Measurements from ENCODE around the gene TPRX1.
"Not testable (repeated sequence)": the region's sequence is repeated elsewhere in the genome, so short reads cannot be mapped to it uniquely, and the experiment has no call there.

The TPRX1 gene

DNA sequence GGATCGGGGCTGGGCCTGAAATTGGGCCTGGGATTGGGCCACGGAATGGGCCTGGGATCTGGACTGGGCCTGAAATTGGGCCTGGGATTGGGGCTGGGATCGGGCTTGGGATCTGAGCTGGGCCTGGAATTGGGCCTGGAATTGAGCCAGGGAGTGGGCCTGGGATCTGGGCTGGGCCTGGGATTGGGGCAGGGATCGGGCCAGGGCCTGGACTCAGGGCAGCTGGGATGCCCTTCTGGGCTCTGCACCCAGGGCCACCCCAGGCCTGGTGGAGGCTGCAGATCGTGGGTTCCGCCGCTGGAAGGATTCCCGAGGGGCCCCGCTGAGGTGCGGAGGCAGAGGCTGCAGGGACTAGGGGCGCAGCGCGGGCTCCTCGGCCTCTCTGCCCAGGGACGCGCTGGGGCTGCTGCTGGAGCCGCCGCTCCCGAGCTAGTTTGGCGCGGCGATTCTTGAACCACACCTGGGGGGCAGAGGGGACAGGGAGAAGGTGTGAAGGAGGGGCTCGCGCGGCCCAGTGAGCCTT, 1.8 kb downstream of the TPRX1 start:
- Histone ChIP-seq H3K4me1 (ENCODE audit: control insufficient read depth, insufficient read depth, low read length) (no peaks in the 10 kb centered on the region), H3K27ac (ENCODE audit: low read depth, low read length) (no peak overlapping the region), H3K36me3 (ENCODE audit: control insufficient read depth, insufficient read depth, low read length) (no peaks in the 10 kb centered on the region), H3K9me3 (ENCODE audit: control insufficient read depth, insufficient read depth, low read length) (peaks cover 4% of the 10 kb centered on the region; the same call in 1 of the 2 replicates), H3K9ac (ENCODE audit: low read depth, low read length) (no peak overlapping the region), H3K27me3 (ENCODE audit: control insufficient read depth, insufficient read depth, low read length) (no peaks in the 10 kb centered on the region), H3K4me3 (ENCODE audit: low read depth, low read length) (no peak overlapping the region)

DNA sequence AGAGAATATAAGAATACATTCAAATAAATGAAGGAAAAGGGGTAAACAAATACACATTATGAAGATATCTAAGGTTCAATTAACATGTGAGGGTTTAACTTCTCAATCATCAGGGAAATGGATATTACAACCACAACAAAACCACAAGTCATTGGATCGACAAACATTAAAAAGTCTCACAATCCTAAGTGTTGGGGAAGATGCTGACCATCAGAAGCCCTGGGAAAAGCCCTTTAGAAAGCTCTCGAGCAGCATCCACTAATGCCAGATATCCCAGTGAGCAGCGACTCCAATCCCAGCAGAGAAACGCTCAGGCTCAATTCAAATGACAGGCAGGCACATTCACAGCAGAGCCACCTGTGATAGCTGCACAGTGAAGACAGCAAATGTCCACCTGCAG, 3.1 kb downstream of the TPRX1 start:
- Histone ChIP-seq H3K36me3 (ENCODE audit: control insufficient read depth, insufficient read depth, low read length) (no peaks in the 10 kb centered on the region), H3K27me3 (ENCODE audit: control insufficient read depth, insufficient read depth, low read length) (no peaks in the 10 kb centered on the region), H3K27ac (ENCODE audit: low read depth, low read length) (no peak overlapping the region), H3K4me1 (ENCODE audit: control insufficient read depth, insufficient read depth, low read length) (no peaks in the 10 kb centered on the region), H3K9me3 (ENCODE audit: control insufficient read depth, insufficient read depth, low read length) (peaks cover 4% of the 10 kb centered on the region; the same call in 1 of the 2 replicates), H3K9ac (ENCODE audit: low read depth, low read length) (no peak overlapping the region), H3K4me3 (ENCODE audit: low read depth, low read length) (no peak overlapping the region)

GRCh38 chr19:47798904-47799266, 5.5 kb downstream of the TPRX1 start:
- Histone ChIP-seq H3K9ac (ENCODE audit: low read depth, low read length) (no peak overlapping the region), H3K9me3 (ENCODE audit: control insufficient read depth, insufficient read depth, low read length) (peaks cover 4% of the 10 kb centered on the region; the same call in 1 of the 2 replicates), H3K27me3 (ENCODE audit: control insufficient read depth, insufficient read depth, low read length) (no peaks in the 10 kb centered on the region), H3K36me3 (ENCODE audit: control insufficient read depth, insufficient read depth, low read length) (no peaks in the 10 kb centered on the region), H3K27ac (ENCODE audit: low read depth, low read length) (no peak overlapping the region), H3K4me3 (ENCODE audit: low read depth, low read length) (no peak overlapping the region), H3K4me1 (ENCODE audit: control insufficient read depth, insufficient read depth, low read length) (no peaks in the 10 kb centered on the region)

DNA sequence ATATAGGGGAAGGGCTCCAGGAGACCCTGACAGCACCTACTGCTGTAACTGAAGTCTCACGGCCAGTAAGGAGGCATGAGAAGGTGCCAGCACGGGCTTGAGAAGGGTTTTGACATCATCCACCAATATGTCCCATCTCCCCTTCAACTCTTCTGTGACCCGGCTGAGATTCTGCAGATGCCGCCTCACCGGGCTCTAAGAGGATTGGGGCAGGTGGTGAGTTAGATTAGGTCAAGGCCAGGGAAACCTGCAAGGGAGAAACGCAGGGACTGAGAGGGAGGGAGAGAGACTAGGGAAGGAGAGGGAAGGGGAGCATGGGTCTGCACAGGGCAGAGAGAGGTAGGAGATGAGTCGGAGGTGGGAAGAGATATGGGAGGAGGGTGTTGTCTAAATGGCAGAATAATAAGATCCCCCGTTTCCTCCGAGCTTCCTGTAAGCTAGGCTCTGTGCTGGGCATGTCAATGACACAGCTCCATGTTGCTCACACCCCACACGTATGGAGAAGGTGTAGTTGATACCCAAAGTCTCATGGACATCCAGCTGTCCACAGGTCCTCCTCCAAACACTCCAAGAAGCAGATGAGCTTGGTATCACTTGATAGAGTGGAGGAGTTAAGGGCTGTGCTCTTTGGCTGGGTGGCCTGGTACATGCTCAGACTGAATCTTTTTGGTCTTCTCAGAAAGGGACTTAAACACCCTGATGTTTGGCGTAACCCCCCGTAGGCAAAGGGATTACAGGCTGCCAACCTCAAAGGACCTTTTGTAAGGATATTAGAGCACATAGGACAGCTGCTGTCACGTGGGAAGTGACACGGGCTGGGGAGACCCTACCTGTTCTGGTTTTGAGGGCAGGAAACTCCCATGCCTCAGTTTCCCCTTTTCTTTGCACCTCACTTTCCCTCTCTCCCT, 6.1 kb downstream of the TPRX1 start:
- Histone ChIP-seq H3K4me3 (ENCODE audit: low read depth, low read length) (no peak overlapping the region), H3K4me1 (ENCODE audit: control insufficient read depth, insufficient read depth, low read length) (no peaks in the 10 kb centered on the region), H3K27me3 (ENCODE audit: control insufficient read depth, insufficient read depth, low read length) (no peaks in the 10 kb centered on the region), H3K36me3 (ENCODE audit: control insufficient read depth, insufficient read depth, low read length) (no peaks in the 10 kb centered on the region), H3K27ac (ENCODE audit: low read depth, low read length) (no peak overlapping the region), H3K9ac (ENCODE audit: low read depth, low read length) (no peak overlapping the region), H3K9me3 (ENCODE audit: control insufficient read depth, insufficient read depth, low read length) (peaks cover 4% of the 10 kb centered on the region; the same call in 1 of the 2 replicates)

DNA sequence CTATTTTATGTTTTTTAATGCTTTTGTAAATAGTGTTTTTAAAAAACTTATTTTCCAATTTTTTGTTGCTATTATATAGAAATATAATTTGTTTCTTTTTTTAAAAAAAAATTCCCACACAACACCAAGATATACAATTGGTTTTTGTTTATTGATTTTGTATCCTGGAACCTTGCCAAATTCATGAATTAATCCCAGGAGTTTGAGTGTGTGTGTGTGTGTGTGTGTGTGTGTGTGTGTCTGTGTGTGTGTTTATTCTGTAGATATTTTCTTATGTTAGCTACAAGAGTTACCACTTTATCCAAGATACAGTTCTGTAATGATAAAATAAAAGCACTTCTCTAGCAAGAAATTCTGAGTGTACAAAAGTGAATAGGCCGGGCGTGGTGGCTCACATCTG, 7.6 kb downstream of the TPRX1 start:
- Histone ChIP-seq H3K4me3 (ENCODE audit: low read depth, low read length) (no peak overlapping the region), H3K9ac (ENCODE audit: low read depth, low read length) (no peak overlapping the region), H3K27ac (ENCODE audit: low read depth, low read length) (no peak overlapping the region), H3K4me1 (ENCODE audit: control insufficient read depth, insufficient read depth, low read length) (no peaks in the 10 kb centered on the region), H3K9me3 (ENCODE audit: control insufficient read depth, insufficient read depth, low read length) (peaks cover 4% of the 10 kb centered on the region; the same call in 1 of the 2 replicates), H3K27me3 (ENCODE audit: control insufficient read depth, insufficient read depth, low read length) (no peaks in the 10 kb centered on the region), H3K36me3 (ENCODE audit: control insufficient read depth, insufficient read depth, low read length) (no peaks in the 10 kb centered on the region)

DNA sequence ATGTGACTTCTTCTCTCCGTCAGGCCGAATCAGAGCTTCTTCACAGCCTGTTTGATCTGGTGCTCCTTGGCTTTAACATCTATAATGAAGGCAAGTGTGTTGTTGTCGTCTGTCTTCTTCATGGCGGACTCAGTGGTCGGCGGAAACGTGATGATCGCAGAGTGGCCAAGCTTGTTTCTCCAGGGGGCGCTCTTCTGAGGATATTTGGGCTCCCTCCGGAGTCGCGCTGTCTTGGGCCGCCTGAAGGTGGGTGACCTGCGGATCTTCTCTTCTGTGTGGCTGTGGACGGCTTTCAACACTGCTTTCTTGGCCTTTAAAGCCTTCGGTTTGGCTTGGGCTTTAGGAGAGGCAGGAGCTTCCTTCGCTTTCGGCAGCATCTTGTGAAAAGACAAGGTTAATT, 9.8 kb downstream of the TPRX1 start:
- H3K27me3 ChIP-seq (ENCODE audit: control insufficient read depth, insufficient read depth, low read length): no peaks in the 10 kb centered on the region
- H3K9ac ChIP-seq (ENCODE audit: low read depth, low read length): no peak overlapping the region
- no peaks in the 10 kb centered on the region for H3K4me1 ChIP-seq (ENCODE audit: control insufficient read depth, insufficient read depth, low read length)
- no peak overlapping the region for H3K27ac ChIP-seq (ENCODE audit: low read depth, low read length)
- no peaks in the 10 kb centered on the region for H3K9me3 ChIP-seq (ENCODE audit: control insufficient read depth, insufficient read depth, low read length)
- H3K4me3 ChIP-seq (ENCODE audit: low read depth, low read length): no peak overlapping the region
- no peaks in the 10 kb centered on the region for H3K36me3 ChIP-seq (ENCODE audit: control insufficient read depth, insufficient read depth, low read length)

- no peaks in the 10 kb centered on the region for H3K9me3 ChIP-seq (ENCODE audit: control insufficient read depth, insufficient read depth, low read length)
- H3K27me3 ChIP-seq (ENCODE audit: control insufficient read depth, insufficient read depth, low read length): no peaks in the 10 kb centered on the region
- H3K4me3 ChIP-seq (ENCODE audit: low read depth, low read length): no peak overlapping the region
- no peak overlapping the region for H3K27ac ChIP-seq (ENCODE audit: low read depth, low read length)
- H3K36me3 ChIP-seq (ENCODE audit: control insufficient read depth, insufficient read depth, low read length): no peaks in the 10 kb centered on the region
- no peak overlapping the region for H3K9ac ChIP-seq (ENCODE audit: low read depth, low read length)
- H3K4me1 ChIP-seq (ENCODE audit: control insufficient read depth, insufficient read depth, low read length): no peaks in the 10 kb centered on the region
Observed at GRCh38 chr19:47792616-47793015, 11.7 kb downstream of the TPRX1 start.

- H3K27ac ChIP-seq (ENCODE audit: low read depth, low read length): peak overlapping the region; percentile 78
- no peak overlapping the region for H3K4me3 ChIP-seq (ENCODE audit: low read depth, low read length)
- no peak overlapping the region for H3K9ac ChIP-seq (ENCODE audit: low read depth, low read length)
Observed at GRCh38 chr19:47790398-47790814, 13.9 kb downstream of the TPRX1 start.

DNA sequence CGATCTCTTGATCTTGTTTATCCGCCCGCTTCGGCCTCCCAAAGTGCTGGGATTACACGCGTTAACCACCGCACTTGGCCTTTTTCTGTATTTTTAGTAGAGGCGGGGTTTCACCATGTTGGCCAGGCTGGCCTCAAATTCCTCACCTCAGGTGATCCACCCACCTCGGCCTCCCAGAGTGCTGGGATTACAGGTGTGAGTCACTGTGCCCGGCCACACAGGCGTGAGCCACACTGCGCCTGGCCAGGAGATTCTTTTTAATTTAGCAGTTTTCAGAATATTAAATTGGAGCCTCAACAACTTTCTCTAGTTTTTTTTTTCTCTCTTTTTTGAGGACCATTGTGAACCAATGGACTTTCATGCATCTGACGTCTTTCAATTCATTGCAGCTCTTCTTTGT, 14.5 kb downstream of the TPRX1 start:
- not testable (repeated sequence) for H3K4me3 ChIP-seq (ENCODE audit: low read depth, low read length); H3K4me1 ChIP-seq (ENCODE audit: control insufficient read depth, insufficient read depth, low read length); H3K9me3 ChIP-seq (ENCODE audit: control insufficient read depth, insufficient read depth, low read length); H3K27me3 ChIP-seq (ENCODE audit: control insufficient read depth, insufficient read depth, low read length); H3K9ac ChIP-seq (ENCODE audit: low read depth, low read length)
- Histone ChIP-seq H3K27ac (ENCODE audit: low read depth, low read length) (peak overlapping the region; percentile 78), H3K36me3 (ENCODE audit: control insufficient read depth, insufficient read depth, low read length) (peaks cover 12% of the 10 kb centered on the region)

More at GRCh38 chr19:47790398-47790814, 13.9 kb downstream of the TPRX1 start:
- peaks cover 7% of the 10 kb centered on the region for H3K36me3 ChIP-seq (ENCODE audit: control insufficient read depth, insufficient read depth, low read length)
- H3K9me3 ChIP-seq (ENCODE audit: control insufficient read depth, insufficient read depth, low read length): no peaks in the 10 kb centered on the region
- H3K4me1 ChIP-seq (ENCODE audit: control insufficient read depth, insufficient read depth, low read length): no peaks in the 10 kb centered on the region
- no peaks in the 10 kb centered on the region for H3K27me3 ChIP-seq (ENCODE audit: control insufficient read depth, insufficient read depth, low read length)

DNA sequence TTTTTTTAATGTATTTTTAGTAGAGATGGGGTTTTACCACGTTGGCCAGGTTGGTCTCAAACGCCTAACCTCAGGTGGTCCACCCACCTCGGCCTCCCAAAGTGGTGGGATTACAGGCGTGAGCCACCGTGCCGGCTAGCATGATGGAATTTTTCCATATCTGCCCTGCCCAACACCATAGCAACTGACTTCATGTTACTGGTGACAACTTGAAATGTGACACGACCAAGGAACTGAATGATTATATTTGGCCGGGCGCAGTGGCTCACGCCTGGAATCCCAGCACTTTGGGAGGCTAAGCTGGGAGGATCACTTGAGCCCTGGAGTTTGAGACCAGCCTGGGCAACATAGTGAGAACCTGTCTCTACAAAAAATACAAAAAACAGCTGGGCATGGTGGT, 17.0 kb downstream of the TPRX1 start:
- H3K9me3 ChIP-seq (ENCODE audit: control insufficient read depth, insufficient read depth, low read length); H3K4me1 ChIP-seq (ENCODE audit: control insufficient read depth, insufficient read depth, low read length); H3K27me3 ChIP-seq (ENCODE audit: control insufficient read depth, insufficient read depth, low read length); H3K27ac ChIP-seq (ENCODE audit: low read depth, low read length); H3K4me3 ChIP-seq (ENCODE audit: low read depth, low read length); H3K9ac ChIP-seq (ENCODE audit: low read depth, low read length): not testable (repeated sequence)
- peaks cover 35% of the 10 kb centered on the region for H3K36me3 ChIP-seq (ENCODE audit: control insufficient read depth, insufficient read depth, low read length)

- no peaks in the 10 kb centered on the region for H3K4me1 ChIP-seq (ENCODE audit: control insufficient read depth, insufficient read depth, low read length)
- H3K36me3 ChIP-seq (ENCODE audit: control insufficient read depth, insufficient read depth, low read length): peaks cover 43% of the 10 kb centered on the region
- no peak overlapping the region for H3K9ac ChIP-seq (ENCODE audit: low read depth, low read length)
- no peak overlapping the region for H3K4me3 ChIP-seq (ENCODE audit: low read depth, low read length)
- H3K27me3 ChIP-seq (ENCODE audit: control insufficient read depth, insufficient read depth, low read length): no peaks in the 10 kb centered on the region
- no peaks in the 10 kb centered on the region for H3K9me3 ChIP-seq (ENCODE audit: control insufficient read depth, insufficient read depth, low read length)
- H3K27ac ChIP-seq (ENCODE audit: low read depth, low read length): no peak overlapping the region
Observed at GRCh38 chr19:47786566-47786965, 17.8 kb downstream of the TPRX1 start.
